Measurements from ENCODE around the gene CHRDL2. TPM values are rescaled to one million over a fixed set of nuclear protein-coding genes. Genes with fewer than 3 reads are reported as not detected.

CHRDL2 gene
- total RNA-seq, 3 donors from 2014 or later, result 4.2 TPM; not detected in 2

- peak in 1 of 2 donors; percentile 65 for DNase-seq (ENCODE audit: low spot score in 2 of 2)
- Histone ChIP-seq H3K4me1 (peaks cover 0 to 3% of the 10 kb centered on the region in 2 donors), H3K27me3 (no peaks in the 10 kb centered on the region), H3K27ac (peak overlapping the region; percentile 50 to 82), H3K9me3 (no peaks in the 10 kb centered on the region), H3K36me3 (no peaks in the 10 kb centered on the region), H3K4me3 (no peak overlapping the region)
- TF ChIP-seq CTCF (IDR thresholded peaks at IDR 0.05) (no peak), POLR2AphosphoS5 (IDR thresholded peaks at IDR 0.05) (no peak), POLR2A (IDR thresholded peaks at IDR 0.05) (no peak)
- intact Hi-C loops (cut with DNase I; ENCODE audit: low total_unique reads), result no loop called here
Observed at GRCh38 chr11:74720596-74721478, 10.4 kb downstream of the CHRDL2 start.

GRCh38 chr11:74719011-74719410, 12.2 kb downstream of the CHRDL2 start:
- intact Hi-C loops (cut with DNase I; ENCODE audit: low total_unique reads), result no loop called here
- H3K4me3 ChIP-seq, result no peak overlapping the region
- H3K36me3 ChIP-seq, result no peaks in the 10 kb centered on the region
- H3K27me3 ChIP-seq, result no peaks in the 10 kb centered on the region
- peaks cover 0 to 3% of the 10 kb centered on the region in 2 donors for H3K4me1 ChIP-seq
- TF ChIP-seq CTCF (IDR thresholded peaks at IDR 0.05) (no peak), POLR2AphosphoS5 (IDR thresholded peaks at IDR 0.05) (no peak), POLR2A (IDR thresholded peaks at IDR 0.05) (no peak)
- DNase-seq (ENCODE audit: low spot score in 2 of 2), result no peak
- H3K9me3 ChIP-seq, result no peaks in the 10 kb centered on the region
- H3K27ac ChIP-seq, result no peak overlapping the region

GRCh38 chr11:74717221-74717969, 13.8 kb downstream of the CHRDL2 start:
- intact Hi-C loops (cut with DNase I; ENCODE audit: low total_unique reads), result no loop called here
- Histone ChIP-seq H3K9me3 (no peaks in the 10 kb centered on the region), H3K36me3 (no peaks in the 10 kb centered on the region), H3K27ac (peak overlapping the region; percentile 50 to 83), H3K4me1 (peaks cover 0 to 3% of the 10 kb centered on the region in 2 donors), H3K27me3 (no peaks in the 10 kb centered on the region), H3K4me3 (no peak overlapping the region)
- DNase-seq (ENCODE audit: low spot score in 2 of 2), result no peak
- TF ChIP-seq POLR2A (IDR thresholded peaks at IDR 0.05) (no peak), POLR2AphosphoS5 (IDR thresholded peaks at IDR 0.05) (no peak), CTCF (IDR thresholded peaks at IDR 0.05) (no peak)

- no peak overlapping the region for H3K4me3 ChIP-seq
- H3K36me3 ChIP-seq, result no peaks in the 10 kb centered on the region
- intact Hi-C loops (cut with DNase I; ENCODE audit: low total_unique reads), result no loop called here
- no peaks in the 10 kb centered on the region for H3K27me3 ChIP-seq
- no peak for DNase-seq (ENCODE audit: low spot score in 2 of 2)
- no peak for TF ChIP-seq POLR2A (IDR thresholded peaks at IDR 0.05)
- TF ChIP-seq POLR2AphosphoS5 (IDR thresholded peaks at IDR 0.05), result no peak
- no peak for TF ChIP-seq CTCF (IDR thresholded peaks at IDR 0.05)
- no peak overlapping the region for H3K27ac ChIP-seq
- H3K4me1 ChIP-seq, result no peaks in the 10 kb centered on the region
- H3K9me3 ChIP-seq, result no peaks in the 10 kb centered on the region
Observed at GRCh38 chr11:74714904-74715303, 16.3 kb downstream of the CHRDL2 start.

- H3K4me1 ChIP-seq, result no peaks in the 10 kb centered on the region
- H3K27ac ChIP-seq, result no peak overlapping the region
- no peaks in the 10 kb centered on the region for H3K36me3 ChIP-seq
- intact Hi-C loops (cut with DNase I; ENCODE audit: low total_unique reads), result no loop called here
- no peak overlapping the region for H3K4me3 ChIP-seq
- no peaks in the 10 kb centered on the region for H3K9me3 ChIP-seq
- TF ChIP-seq POLR2A (IDR thresholded peaks at IDR 0.05) (no peak), CTCF (IDR thresholded peaks at IDR 0.05) (no peak), POLR2AphosphoS5 (IDR thresholded peaks at IDR 0.05) (no peak)
- no peaks in the 10 kb centered on the region for H3K27me3 ChIP-seq
- DNase-seq (ENCODE audit: low spot score in 2 of 2), result no peak
Observed at GRCh38 chr11:74713686-74714085, 17.5 kb downstream of the CHRDL2 start.

Measured in breast epithelium (tissue), 4 donors.